Measurements from ENCODE around the gene ZNF324B. TPM values are rescaled to one million over a fixed set of nuclear protein-coding genes. Genes with fewer than 3 reads are reported as not detected.
A peak's percentile ranks its signal among the peaks of the same experiment; 100 is the strongest.
"Not testable (repeated sequence)": the region's sequence is repeated elsewhere in the genome, so short reads cannot be mapped to it uniquely, and the experiment has no call there.

Gene ZNF324B
- polyA plus RNA-seq, 3 donors, result 5.0 to 5.5 (median 5.3) TPM

DNA sequence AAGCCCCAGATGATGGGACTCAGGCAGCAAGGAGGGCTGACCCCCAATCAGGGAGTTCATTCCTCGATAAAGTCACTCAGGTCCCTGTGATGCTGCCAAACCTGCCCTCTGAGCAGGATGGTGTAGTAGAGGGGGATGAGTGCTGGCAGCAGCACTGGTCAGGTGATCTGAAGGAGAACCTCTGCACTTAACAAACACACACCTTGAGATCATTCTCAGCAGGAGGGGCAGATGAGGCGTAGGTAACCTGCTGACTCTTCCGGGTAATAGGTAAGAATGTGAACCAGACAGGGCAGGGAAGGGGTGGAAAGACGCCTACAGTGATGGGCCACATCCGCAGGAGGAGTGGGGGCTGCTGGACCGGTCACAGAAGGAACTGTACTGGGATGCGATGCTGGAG, 27.9 kb downstream of the ZNF324B start:
- no peak for DNase-seq (ENCODE audit: low read depth in 3 of 3, low spot score in 2 of 3)

DNA sequence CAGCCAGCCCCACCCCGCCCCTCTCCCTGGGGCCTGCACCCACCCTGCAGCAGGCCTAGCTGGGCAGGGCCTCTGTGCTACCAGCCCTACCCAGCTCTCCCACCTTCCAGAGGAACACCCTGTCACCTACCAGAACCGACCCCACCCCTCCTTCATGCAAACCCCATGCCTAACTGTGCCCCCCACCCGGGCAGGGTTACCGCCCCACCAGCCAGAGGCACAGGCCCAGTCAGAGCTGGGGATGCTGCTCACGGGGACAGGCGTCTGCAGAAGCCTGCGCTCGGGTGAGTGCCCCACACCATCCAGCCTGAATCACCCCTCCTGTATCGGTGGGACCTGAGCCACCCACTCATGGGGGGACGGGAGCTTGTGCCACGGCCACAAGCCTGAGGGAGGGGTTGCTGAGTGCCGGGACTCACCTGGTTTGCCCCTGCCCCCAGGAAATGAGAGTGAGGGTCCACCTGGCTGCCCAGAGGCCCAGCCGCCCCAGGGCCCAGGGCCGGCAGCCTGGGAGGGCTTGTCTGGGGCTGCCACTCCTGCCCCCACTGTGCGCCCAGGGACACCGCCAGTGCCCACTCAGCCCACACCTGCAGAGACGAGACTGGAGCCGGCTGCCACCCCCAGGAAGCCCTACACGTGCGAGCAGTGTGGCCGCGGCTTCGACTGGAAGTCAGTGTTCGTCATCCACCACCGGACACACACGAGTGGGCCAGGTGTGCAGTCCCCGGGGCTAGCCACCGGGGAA, 28.5 kb downstream of the ZNF324B start:
- no peak for DNase-seq (ENCODE audit: low read depth in 3 of 3, low spot score in 2 of 3)

DNA sequence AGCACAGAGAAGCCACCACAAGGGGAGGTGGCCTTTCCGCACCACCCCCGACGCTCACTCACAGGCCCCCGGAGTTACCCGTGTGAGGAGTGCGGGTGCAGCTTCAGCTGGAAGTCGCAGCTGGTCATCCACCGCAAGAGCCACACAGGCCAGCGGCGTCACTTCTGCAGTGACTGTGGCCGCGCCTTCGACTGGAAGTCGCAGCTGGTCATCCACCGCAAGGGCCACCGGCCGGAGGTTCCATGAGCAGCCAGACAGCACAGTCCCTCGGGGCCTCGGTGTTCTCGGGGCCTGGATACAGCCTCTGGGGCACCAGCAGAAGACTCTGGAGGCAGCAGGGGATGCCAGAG, 29.0 kb downstream of the ZNF324B start:
- DNase-seq (ENCODE audit: low read depth in 3 of 3, low spot score in 2 of 3), result no peak

DNA sequence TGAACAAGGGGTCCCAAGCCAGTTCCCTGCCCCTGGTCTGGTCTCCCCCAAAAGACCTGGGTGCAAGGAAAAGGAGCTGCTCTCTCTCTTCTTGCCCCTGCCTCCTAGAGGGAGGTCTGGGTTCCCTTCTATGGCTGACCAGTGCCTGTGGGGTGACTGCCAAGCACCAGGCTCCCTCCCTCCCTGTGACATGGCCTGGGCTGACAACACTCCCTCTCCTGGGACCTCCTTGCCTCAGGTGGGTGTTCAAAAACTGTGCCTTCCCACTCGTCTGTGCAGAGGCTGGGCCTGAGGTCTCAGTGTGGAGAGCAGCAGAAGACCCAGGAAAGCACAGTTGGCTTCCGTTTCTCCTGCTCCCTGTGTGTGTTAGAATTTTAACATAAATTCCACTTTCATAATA, 29.4 kb downstream of the ZNF324B start:
- DNase-seq (ENCODE audit: low read depth in 3 of 3, low spot score in 2 of 3), result no peak

DNA sequence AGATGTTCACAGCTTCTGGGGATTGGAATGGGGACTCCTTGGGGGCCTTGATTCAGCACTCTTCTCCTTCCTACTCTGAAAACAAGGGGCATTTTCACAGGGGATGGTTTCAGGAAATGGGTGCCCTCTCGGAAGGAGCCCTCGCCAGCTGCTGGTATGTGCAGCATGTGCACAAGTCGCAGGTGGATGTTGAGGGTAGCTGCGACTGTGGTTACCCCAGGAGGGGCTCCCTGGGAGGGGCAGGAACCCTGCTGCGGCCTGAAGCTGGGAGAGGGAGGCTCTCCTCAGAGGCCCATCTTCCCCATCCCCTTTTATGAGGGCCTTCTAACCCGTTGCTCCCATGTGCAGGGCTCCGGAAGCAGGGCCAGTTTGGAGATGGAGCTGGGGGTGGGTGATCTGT, 30.9 kb downstream of the ZNF324B start:
- no peak for DNase-seq (ENCODE audit: low read depth in 3 of 3, low spot score in 2 of 3)

DNA sequence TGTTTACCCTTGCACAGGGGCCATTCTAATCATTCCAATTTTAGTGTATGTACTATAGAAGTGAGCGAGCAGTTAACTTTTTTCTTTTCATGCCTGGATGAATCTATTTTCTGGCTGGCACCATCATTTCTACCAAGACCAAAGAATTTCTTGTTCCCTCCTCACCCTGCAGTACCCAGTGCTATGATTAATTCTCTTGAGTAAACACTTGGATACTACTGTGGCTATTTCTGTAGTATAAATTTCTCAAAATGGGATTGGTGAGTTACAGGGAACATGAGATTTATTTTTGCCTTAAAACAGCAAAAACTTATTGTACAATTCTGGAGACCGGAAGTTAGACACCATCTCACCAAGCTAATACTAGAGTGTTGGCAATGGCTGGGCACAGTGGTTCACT, 32.4 kb downstream of the ZNF324B start:
- DNase-seq (ENCODE audit: low read depth in 3 of 3, low spot score in 2 of 3), result no peak

DNA sequence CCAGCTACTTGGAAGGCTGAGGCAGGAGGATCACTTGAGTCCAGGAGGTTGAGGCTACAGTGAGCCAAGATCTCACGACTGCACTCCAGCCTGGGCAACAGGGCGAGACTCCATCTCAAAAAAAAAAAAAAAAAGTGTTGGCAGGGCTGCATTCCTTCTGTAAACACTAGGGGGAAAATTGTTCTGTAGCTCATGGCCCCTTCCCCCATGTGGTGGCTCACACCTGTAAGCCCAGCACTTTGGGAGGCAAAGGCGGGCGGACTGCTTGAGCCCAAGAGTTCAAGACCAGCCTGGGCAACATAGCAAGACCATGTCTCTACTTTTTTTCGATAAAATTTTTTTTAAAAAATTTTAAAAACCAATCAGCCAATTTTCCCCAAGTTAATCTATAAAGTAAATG, 32.9 kb downstream of the ZNF324B start:
- not testable (repeated sequence) for DNase-seq (ENCODE audit: low read depth in 3 of 3, low spot score in 2 of 3)

DNA sequence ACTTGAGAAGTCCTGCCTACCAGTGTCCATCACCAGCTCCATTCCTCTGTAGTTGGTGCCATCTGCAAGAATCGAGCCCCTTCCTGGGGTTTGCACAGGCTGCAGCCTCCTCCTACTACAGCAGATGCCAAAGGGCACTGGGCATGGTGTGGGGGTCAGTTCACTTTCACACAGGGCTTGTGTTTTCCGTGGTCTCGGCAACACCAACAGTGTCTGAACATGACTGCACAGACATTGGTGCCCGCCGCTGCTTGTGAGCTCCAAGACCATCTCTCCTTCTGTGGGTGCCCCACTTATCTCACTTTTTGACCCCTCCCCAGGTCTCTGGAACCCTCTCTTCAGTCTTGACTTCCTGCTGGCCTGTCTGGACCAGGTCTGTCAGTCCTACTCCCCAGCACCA, 40.0 kb downstream of the ZNF324B start:
- no peak for DNase-seq (ENCODE audit: low read depth in 3 of 3, low spot score in 2 of 3)

DNA sequence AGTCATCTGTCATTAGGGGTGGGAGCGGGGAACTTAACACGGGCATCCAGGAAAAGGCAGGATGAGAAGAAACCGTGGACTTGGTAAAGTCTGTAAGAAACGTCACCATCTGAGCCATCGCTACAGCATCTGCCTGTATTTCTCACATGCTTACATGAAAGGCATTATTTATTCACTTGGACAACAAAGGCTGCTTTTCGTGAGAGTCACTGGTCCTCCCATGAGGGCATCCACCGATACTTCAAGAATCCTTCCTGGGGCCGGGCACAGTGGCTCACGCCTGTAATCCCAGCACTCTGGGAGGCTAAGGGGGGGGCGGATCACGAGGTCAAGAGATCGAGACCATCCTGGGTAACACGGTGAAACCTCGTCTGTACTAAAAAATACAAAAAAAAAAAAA, 40.8 kb downstream of the ZNF324B start:
- no peak for DNase-seq (ENCODE audit: low read depth in 3 of 3, low spot score in 2 of 3)

DNA sequence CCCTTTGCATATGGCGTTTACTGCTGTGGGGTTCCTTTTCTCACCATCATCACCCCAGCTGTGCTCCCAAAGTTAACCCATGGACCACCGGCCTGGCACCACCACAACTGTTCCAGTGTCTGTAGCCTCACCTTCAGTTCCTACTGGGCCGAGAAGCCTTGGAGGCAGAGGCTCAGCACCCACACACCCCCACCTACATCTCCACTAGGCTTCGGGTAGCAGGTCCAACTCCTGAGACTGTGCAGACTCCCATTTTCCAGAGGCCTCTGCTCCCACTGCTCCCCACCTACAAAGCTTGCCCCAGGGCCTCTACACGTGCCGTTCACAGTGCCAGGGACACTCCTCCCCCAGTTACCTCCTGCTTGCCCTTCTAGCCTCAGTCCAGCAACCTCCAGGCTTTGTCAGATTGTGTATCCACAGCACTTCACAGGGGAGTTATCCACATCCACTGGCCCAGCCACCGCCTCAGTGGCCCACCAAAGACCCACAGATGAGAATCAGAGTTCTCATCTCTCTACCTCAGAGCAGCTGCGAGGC, 46.3 kb downstream of the ZNF324B start:
- no peak for DNase-seq (ENCODE audit: low read depth in 3 of 3, low spot score in 2 of 3)

DNA sequence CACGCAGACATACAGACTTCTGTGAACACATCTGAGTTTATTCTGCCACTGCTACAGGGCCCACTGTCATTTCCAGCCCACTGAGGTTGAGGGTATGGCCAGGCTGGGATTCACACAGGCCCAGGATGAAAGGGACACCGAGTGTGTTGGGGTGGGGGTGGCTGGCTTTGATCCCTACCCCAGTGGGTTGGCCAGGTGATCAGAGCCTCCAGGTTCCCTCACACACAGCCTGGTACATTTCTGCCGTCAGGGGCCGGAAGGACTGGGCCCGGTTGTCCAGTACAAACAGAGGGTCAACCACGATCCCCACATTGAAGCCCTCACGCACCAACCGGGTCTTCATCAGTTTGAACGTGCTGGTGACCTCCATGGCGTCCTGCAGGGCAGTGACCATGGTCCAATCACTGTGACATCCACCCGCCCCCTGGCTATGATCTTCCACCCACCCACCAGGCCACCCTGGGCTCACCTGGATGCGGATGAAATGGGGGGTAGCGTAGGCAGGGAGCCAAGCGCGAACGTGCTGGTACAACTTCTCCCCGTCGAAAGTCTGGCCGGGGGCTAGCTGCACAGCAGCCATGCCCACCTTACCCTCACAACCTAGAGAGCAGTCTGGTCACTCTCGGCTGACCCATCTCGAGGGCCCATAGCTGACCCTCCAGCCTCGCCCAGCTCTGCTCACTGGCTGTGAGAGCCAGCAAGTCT, 47.0 kb downstream of the ZNF324B start:
- DNase-seq (ENCODE audit: low read depth in 3 of 3, low spot score in 2 of 3), result no peak

DNA sequence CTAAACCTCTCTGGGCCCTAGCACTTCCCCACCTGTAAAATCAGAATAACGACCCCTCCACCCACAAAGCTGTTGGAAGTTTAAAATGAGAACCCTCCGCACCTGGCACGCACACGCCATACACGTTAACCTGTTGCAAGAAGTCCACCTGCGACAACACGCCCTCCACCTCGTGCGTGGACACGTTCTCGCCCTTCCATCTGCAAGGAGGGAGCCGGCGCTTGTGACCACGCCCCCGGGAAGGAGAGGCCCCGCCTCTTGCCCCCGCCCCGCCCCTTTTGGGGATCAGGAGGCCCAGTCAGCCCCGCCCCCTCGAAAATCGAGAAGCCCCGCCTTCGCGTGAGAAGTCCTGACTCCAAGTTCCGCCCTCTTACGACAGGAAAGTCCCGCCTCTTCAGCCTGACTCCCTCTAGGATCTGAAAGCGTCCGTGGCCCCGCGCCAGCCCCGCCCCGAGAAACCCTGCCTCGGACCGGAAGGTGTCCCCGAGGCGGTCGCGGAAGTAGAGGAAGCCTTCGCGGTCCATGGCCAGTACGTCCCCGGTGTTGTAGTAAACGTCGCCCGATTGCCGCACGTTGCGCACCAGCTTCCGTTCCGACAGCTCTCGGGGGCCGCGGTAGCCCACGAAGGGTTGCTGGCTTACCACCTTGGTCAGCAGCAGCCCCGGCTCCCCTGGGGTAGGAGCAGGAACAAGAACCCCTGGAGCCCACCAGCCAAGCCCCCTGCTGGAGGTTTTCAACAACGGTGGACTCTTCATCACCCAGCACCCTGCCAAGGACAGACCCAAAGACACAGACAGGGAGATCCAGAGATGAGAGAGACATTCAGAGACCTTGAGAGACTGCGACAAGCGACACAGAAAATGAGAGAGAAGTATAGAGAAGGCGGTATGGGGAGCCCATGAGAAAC, 47.9 kb downstream of the ZNF324B start:
- peak in 2 of 3 donors; percentile 93 to 96 for DNase-seq (ENCODE audit: low read depth in 3 of 3, low spot score in 2 of 3)

DNA sequence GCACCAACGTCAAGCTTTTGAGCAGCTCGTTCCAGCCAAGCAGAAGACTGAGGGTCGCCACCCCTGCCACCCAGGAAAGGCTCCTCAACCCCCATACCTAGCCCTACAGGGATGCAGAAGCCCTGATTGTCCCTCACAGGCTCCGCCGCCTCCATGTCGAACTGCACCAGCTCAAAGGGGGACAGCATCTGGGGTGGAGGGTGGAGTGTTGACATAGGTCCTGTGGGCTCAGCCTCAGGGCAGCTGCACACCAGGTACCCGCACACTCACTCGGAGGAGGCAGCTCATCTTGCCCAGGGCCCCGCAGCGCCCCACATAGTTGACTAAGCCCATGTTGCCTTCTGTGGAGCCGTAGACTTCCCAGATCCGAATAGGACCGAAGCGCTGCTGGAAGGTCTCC, 48.8 kb downstream of the ZNF324B start:
- no peak for DNase-seq (ENCODE audit: low read depth in 3 of 3, low spot score in 2 of 3)

Other genes starting within 250 kb of the ZNF324B start
- gene ZNF544, start 222.7 kb upstream of the ZNF324B start, polyA plus RNA-seq (ENCODE audit: insufficient read length in 3 of 3), result 10 to 100 TPM; 28.3 to 37.8 (median 33.8) TPM
- gene ZNF8, start 172.7 kb upstream of the ZNF324B start, polyA plus RNA-seq (ENCODE audit: insufficient read length in 3 of 3), result 1 to 10 TPM; 6.1 to 6.6 (median 6.5) TPM
- gene ERVK3-1, start 146.2 kb upstream of the ZNF324B start, polyA plus RNA-seq (ENCODE audit: insufficient read length in 3 of 3), result 10 to 100 TPM; 44.8 to 53.6 (median 49.3) TPM
- 1 to 10 TPM; 3.4 to 4.0 (median 3.5) TPM for gene ZSCAN22, start 124.6 kb upstream of the ZNF324B start, polyA plus RNA-seq (ENCODE audit: insufficient read length in 3 of 3)
- gene A1BG, start 98.1 kb upstream of the ZNF324B start, polyA plus RNA-seq (ENCODE audit: insufficient read length in 3 of 3), result under 1 TPM; 0.60 to 0.79 (median 0.76) TPM
- gene ZNF497, start 88.9 kb upstream of the ZNF324B start, polyA plus RNA-seq (ENCODE audit: insufficient read length in 3 of 3), result 1 to 10 TPM; 3.3 to 3.9 (median 3.5) TPM
- gene ZNF837, start 70.6 kb upstream of the ZNF324B start, polyA plus RNA-seq (ENCODE audit: insufficient read length in 3 of 3), result 1 to 10 TPM; 2.2 to 3.0 (median 2.6) TPM
- gene RPS5, start 64.4 kb upstream of the ZNF324B start, polyA plus RNA-seq (ENCODE audit: insufficient read length in 3 of 3), result 100 to 1,000 TPM; 846 to 997 (median 995) TPM
- not detected for gene RNF225, start 56.0 kb upstream of the ZNF324B start, polyA plus RNA-seq (ENCODE audit: insufficient read length in 3 of 3)
- 10 to 100 TPM; 13.7 to 16.5 (median 14.3) TPM for gene ZNF584, start 43.0 kb upstream of the ZNF324B start, polyA plus RNA-seq (ENCODE audit: insufficient read length in 3 of 3)
- 10 to 100 TPM; 14.7 to 16.8 (median 16.6) TPM for gene ZNF132, start 11.5 kb upstream of the ZNF324B start, polyA plus RNA-seq (ENCODE audit: insufficient read length in 3 of 3)
- gene ZNF324, start 15.5 kb downstream of the ZNF324B start, polyA plus RNA-seq (ENCODE audit: insufficient read length in 3 of 3), result 1 to 10 TPM; 8.9 to 9.3 (median 9.0) TPM
- 10 to 100 TPM; 12.4 to 14.3 (median 12.6) TPM for gene ZNF446, start 24.7 kb downstream of the ZNF324B start, polyA plus RNA-seq (ENCODE audit: insufficient read length in 3 of 3)
- gene SLC27A5, start 60.4 kb downstream of the ZNF324B start, polyA plus RNA-seq (ENCODE audit: insufficient read length in 3 of 3), result 1 to 10 TPM; 8.0 to 9.9 (median 9.7) TPM
- gene ZBTB45, start 68.2 kb downstream of the ZNF324B start, polyA plus RNA-seq (ENCODE audit: insufficient read length in 3 of 3), result 10 to 100 TPM in 1 of 3 donors, 1 to 10 TPM in 2; 7.8 to 10.5 (median 10.0) TPM
- gene TRIM28, start 92.4 kb downstream of the ZNF324B start, polyA plus RNA-seq (ENCODE audit: insufficient read length in 3 of 3), result 100 to 1,000 TPM; 682 to 734 (median 690) TPM
- 100 to 1,000 TPM; 124 to 134 (median 127) TPM for gene CHMP2A, start 103.5 kb downstream of the ZNF324B start, polyA plus RNA-seq (ENCODE audit: insufficient read length in 3 of 3)
- gene UBE2M, start 107.0 kb downstream of the ZNF324B start, polyA plus RNA-seq (ENCODE audit: insufficient read length in 3 of 3), result 10 to 100 TPM; 79.4 to 99.8 (median 86.5) TPM
- gene MZF1, start 121.7 kb downstream of the ZNF324B start, polyA plus RNA-seq (ENCODE audit: insufficient read length in 3 of 3), result 10 to 100 TPM; 20.9 to 22.9 (median 21.3) TPM